ENCODE measurements around the gene STRA8. TPM values are rescaled to one million over a fixed set of nuclear protein-coding genes. Genes with fewer than 3 reads are reported as not detected.

Gene STRA8
- polyA plus RNA-seq, 1 donor from 2014 or later, result not detected

- H3K27me3 ChIP-seq (ENCODE audit: insufficient read depth, low read depth, low read length), result no peaks in the 10 kb centered on the region
- H3K36me3 ChIP-seq (ENCODE audit: insufficient read depth, low read length), result no peaks in the 10 kb centered on the region
- H3K9ac ChIP-seq (ENCODE audit: low read length), result no peak overlapping the region
- no peak overlapping the region for H3K4me2 ChIP-seq (ENCODE audit: low read length)
- TF ChIP-seq TAF1 (IDR thresholded peaks at IDR 0.05; ENCODE audit: low read depth), result no peak
- no peak overlapping the region for H3K4me3 ChIP-seq (ENCODE audit: low read length)
- H3F3A ChIP-seq (ENCODE audit: insufficient read depth, low read length, poor library complexity, severe bottlenecking), result no peaks in the 10 kb centered on the region
- no peak overlapping the region for H2AFZ ChIP-seq (ENCODE audit: low read depth, low read length)
- no peak overlapping the region for H3K27ac ChIP-seq (ENCODE audit: low read length)
- no peaks in the 10 kb centered on the region for H3K79me2 ChIP-seq (replicated peaks; ENCODE audit: insufficient read depth, low read length)
- H3K9me3 ChIP-seq (ENCODE audit: low read length), result no peaks in the 10 kb centered on the region
- H3K9me2 ChIP-seq (ENCODE audit: insufficient read depth, low read length), result no peaks in the 10 kb centered on the region
- H4K20me1 ChIP-seq (ENCODE audit: insufficient read depth), result no peaks in the 10 kb centered on the region
Observed at GRCh38 chr7:135290594-135290993, 57.0 kb downstream of the STRA8 start.

- no peak overlapping the region for H3K4me3 ChIP-seq (ENCODE audit: low read length)
Observed at GRCh38 chr7:135291809-135292253, 58.2 kb downstream of the STRA8 start.

More at GRCh38 chr7:135291809-135292253, 58.2 kb downstream of the STRA8 start:
- H3K4me2 ChIP-seq (ENCODE audit: low read length), result no peak overlapping the region
- no peaks in the 10 kb centered on the region for H3F3A ChIP-seq (ENCODE audit: insufficient read depth, low read length, poor library complexity, severe bottlenecking)
- H3K9me3 ChIP-seq (ENCODE audit: low read length), result no peaks in the 10 kb centered on the region
- H3K79me2 ChIP-seq (replicated peaks; ENCODE audit: insufficient read depth, low read length), result no peaks in the 10 kb centered on the region
- TF ChIP-seq MXI1 (conservative IDR thresholded peaks at IDR 0.05; ENCODE audit: poor library complexity, severe bottlenecking), result no peak
- TF ChIP-seq TAF1 (IDR thresholded peaks at IDR 0.05; ENCODE audit: low read depth), result no peak
- TF ChIP-seq RAD21 (conservative IDR thresholded peaks at IDR 0.05), result no peak
- no peak for TF ChIP-seq SMC3 (conservative IDR thresholded peaks at IDR 0.05; ENCODE audit: poor library complexity)
- no peak for TF ChIP-seq EP300 (conservative IDR thresholded peaks at IDR 0.05; ENCODE audit: poor library complexity, severe bottlenecking)
- no peak for TF ChIP-seq POLR2AphosphoS5 (IDR thresholded peaks at IDR 0.05)
- no peak for TF ChIP-seq CTCF (IDR thresholded peaks at IDR 0.05; ENCODE audit: poor library complexity, severe bottlenecking)
- no peak for TF ChIP-seq REST (IDR thresholded peaks at IDR 0.05; ENCODE audit: borderline replicate concordance)
- TF ChIP-seq EZH2 (IDR thresholded peaks at IDR 0.05; ENCODE audit: borderline replicate concordance, insufficient read depth, low read length, poor library complexity, severe bottlenecking), result no peak
- H3K9me2 ChIP-seq (ENCODE audit: insufficient read depth, low read length), result no peaks in the 10 kb centered on the region
- no peaks in the 10 kb centered on the region for H4K20me1 ChIP-seq (ENCODE audit: insufficient read depth)
- H3K27ac ChIP-seq (ENCODE audit: low read length), result no peak overlapping the region
- no peak overlapping the region for H2AFZ ChIP-seq (ENCODE audit: low read depth, low read length)
- H3K27me3 ChIP-seq (ENCODE audit: insufficient read depth, low read depth, low read length), result no peaks in the 10 kb centered on the region
- H3K9ac ChIP-seq (ENCODE audit: low read length), result no peak overlapping the region
- no peaks in the 10 kb centered on the region for H3K36me3 ChIP-seq (ENCODE audit: insufficient read depth, low read length)

Data from neural cell (in vitro differentiated cells).